Coronary artery (tissue), 2 donors: ENCODE results near the gene MAML3.

ENCODE experiments used
- DNase-seq: peaks from one replicate; pipeline ENCODE4 v3.0.0-alpha.2; 2017; ENCODE audit warnings: low spot score
- H3K27ac ChIP-seq, 2 donors: fragments of 200-600 bp; sonication (generic); one replicate each; pipeline ENCODE4 v1.5.1; 2016 to 2019
- H3K4me3 ChIP-seq: fragments of 200-600 bp; sonication (generic); 2 replicates; pipeline ENCODE4 v1.5.1; 2016; ENCODE audit warnings: mild to moderate bottlenecking, moderate library complexity
- CTCF ChIP-seq: fragments of 200-600 bp; sonication (generic); IDR thresholded peaks from one replicate; pipeline ENCODE4 v1.5.1; 2019; ENCODE audit warnings: antibody characterized with exemption

The MAML3 gene

GRCh38 chr4:140057701-140058100 is 96.3 kb downstream of the MAML3 start:
- no peak for DNase-seq
- Histone ChIP-seq H3K27ac (no peak overlapping the region), H3K4me3 (no peak overlapping the region)
- no peak for TF ChIP-seq CTCF

GRCh38 chr4:140056015-140056414 is 98.0 kb downstream of the MAML3 start:
- TF ChIP-seq CTCF: no peak
- DNase-seq: no peak

GRCh38 chr4:140054861-140055260 is 99.1 kb downstream of the MAML3 start:
- no peak for DNase-seq
- TF ChIP-seq CTCF: no peak
- H3K4me3 ChIP-seq: no peak overlapping the region
- no peak overlapping the region for H3K27ac ChIP-seq

More at GRCh38 chr4:140056015-140056414, 98.0 kb downstream of the MAML3 start:
- H3K27ac ChIP-seq: no peak overlapping the region
- no peak overlapping the region for H3K4me3 ChIP-seq

GRCh38 chr4:140053185-140053584 is 100.8 kb downstream of the MAML3 start:
- no peak overlapping the region for H3K27ac ChIP-seq
- no peak for TF ChIP-seq CTCF
- no peak overlapping the region for H3K4me3 ChIP-seq
- no peak for DNase-seq

GRCh38 chr4:140052050-140052449 is 101.9 kb downstream of the MAML3 start:
- H3K4me3 ChIP-seq: no peak overlapping the region
- H3K27ac ChIP-seq: no peak overlapping the region
- peak; percentile 22 for TF ChIP-seq CTCF
- DNase-seq: no peak

GRCh38 chr4:140049849-140050637 is 103.9 kb downstream of the MAML3 start:
- no peak for TF ChIP-seq CTCF
- H3K4me3 ChIP-seq: peak overlapping the region; percentile 65
- no peak for DNase-seq
- H3K27ac ChIP-seq: peak overlapping the region in 1 of 2 donors; percentile 35
